ENCODE data around the gene PCK1.

The PCK1 gene

GRCh38 chr20:57612436-57612835, 51.5 kb downstream of the PCK1 start:
- peaks cover 10% of the 10 kb centered on the region for H3K36me3 Mint-ChIP-seq (ENCODE audit: low read depth)
- no peak for DNase-seq (ENCODE audit: low spot score)
- H3K9me3 Mint-ChIP-seq: no peaks in the 10 kb centered on the region
- H3K4me3 Mint-ChIP-seq: no peak overlapping the region
- H3K27me3 Mint-ChIP-seq (ENCODE audit: low read depth): peaks cover 29% of the 10 kb centered on the region
- H3K27ac Mint-ChIP-seq: no peak overlapping the region
- peaks cover 6% of the 10 kb centered on the region for H3K4me1 Mint-ChIP-seq (ENCODE audit: low read depth)

- Mint-ChIP-seq H3K27me3 (ENCODE audit: low read depth) (peaks cover 25% of the 10 kb centered on the region), H3K4me3 (no peak overlapping the region), H3K27ac (no peak overlapping the region), H3K36me3 (ENCODE audit: low read depth) (peaks cover 9% of the 10 kb centered on the region), H3K4me1 (ENCODE audit: low read depth) (peaks cover 11% of the 10 kb centered on the region), H3K9me3 (no peaks in the 10 kb centered on the region)
- DNase-seq (ENCODE audit: low spot score): no peak
These were observed 52.0 kb downstream of the PCK1 start for GRCh38 chr20:57612916-57613315.

GRCh38 chr20:57613481-57613921, 52.6 kb downstream of the PCK1 start:
- Mint-ChIP-seq H3K9me3 (no peaks in the 10 kb centered on the region), H3K27ac (no peak overlapping the region), H3K4me3 (no peak overlapping the region), H3K4me1 (ENCODE audit: low read depth) (peaks cover 16% of the 10 kb centered on the region), H3K36me3 (ENCODE audit: low read depth) (peaks cover 9% of the 10 kb centered on the region), H3K27me3 (ENCODE audit: low read depth) (peaks cover 22% of the 10 kb centered on the region)
- DNase-seq (ENCODE audit: low spot score): no peak

GRCh38 chr20:57614490-57615444, 53.9 kb downstream of the PCK1 start:
- Mint-ChIP-seq H3K27ac (no peak overlapping the region), H3K36me3 (ENCODE audit: low read depth) (peaks cover 9% of the 10 kb centered on the region), H3K4me1 (ENCODE audit: low read depth) (peaks cover 28% of the 10 kb centered on the region), H3K9me3 (no peaks in the 10 kb centered on the region), H3K4me3 (no peak overlapping the region), H3K27me3 (ENCODE audit: low read depth) (peaks cover 22% of the 10 kb centered on the region)
- DNase-seq (ENCODE audit: low spot score): no peak

GRCh38 chr20:57615445-57615811, 54.5 kb downstream of the PCK1 start:
- no peak overlapping the region for H3K4me3 Mint-ChIP-seq
- H3K36me3 Mint-ChIP-seq (ENCODE audit: low read depth): peaks cover 9% of the 10 kb centered on the region
- H3K27me3 Mint-ChIP-seq (ENCODE audit: low read depth): peaks cover 20% of the 10 kb centered on the region
- peaks cover 35% of the 10 kb centered on the region for H3K4me1 Mint-ChIP-seq (ENCODE audit: low read depth)
- no peak for DNase-seq (ENCODE audit: low spot score)
- H3K27ac Mint-ChIP-seq: no peak overlapping the region
- no peaks in the 10 kb centered on the region for H3K9me3 Mint-ChIP-seq

GRCh38 chr20:57616143-57616951, 55.4 kb downstream of the PCK1 start:
- Mint-ChIP-seq H3K4me3 (no peak overlapping the region), H3K4me1 (ENCODE audit: low read depth) (peaks cover 43% of the 10 kb centered on the region)

GRCh38 chr20:57617079-57617795, 56.3 kb downstream of the PCK1 start:
- Mint-ChIP-seq H3K27ac (peak overlapping the region; percentile 95), H3K27me3 (ENCODE audit: low read depth) (peaks cover 20% of the 10 kb centered on the region), H3K4me1 (ENCODE audit: low read depth) (peaks cover 45% of the 10 kb centered on the region), H3K36me3 (ENCODE audit: low read depth) (peaks cover 9% of the 10 kb centered on the region), H3K9me3 (no peaks in the 10 kb centered on the region), H3K4me3 (peak overlapping the region; percentile 12)
- no peak for DNase-seq (ENCODE audit: low spot score)

More at GRCh38 chr20:57616143-57616951, 55.4 kb downstream of the PCK1 start:
- DNase-seq (ENCODE audit: low spot score): no peak
- H3K9me3 Mint-ChIP-seq: no peaks in the 10 kb centered on the region
- peaks cover 20% of the 10 kb centered on the region for H3K27me3 Mint-ChIP-seq (ENCODE audit: low read depth)
- H3K27ac Mint-ChIP-seq: no peak overlapping the region
- H3K36me3 Mint-ChIP-seq (ENCODE audit: low read depth): peaks cover 9% of the 10 kb centered on the region

Data from T-helper 2 cell treated with Interferon-gamma antibody and Interleukin-4, amounts not matched to agents 5 μg/mL and 100 μg/mL, for 36 hours (primary cell).